ENCODE results near the gene SLC25A43. TPM values are rescaled to one million over a fixed set of nuclear protein-coding genes. Genes with fewer than 3 reads are reported as not detected.

The SLC25A43 gene
- total and polyA plus RNA-seq, 9 of the 15 experiments (the other 6 are each of a cell fraction or from before 2014, with no cell fraction given) = 1.3 to 8.4 (median 4.0) TPM

DNA sequence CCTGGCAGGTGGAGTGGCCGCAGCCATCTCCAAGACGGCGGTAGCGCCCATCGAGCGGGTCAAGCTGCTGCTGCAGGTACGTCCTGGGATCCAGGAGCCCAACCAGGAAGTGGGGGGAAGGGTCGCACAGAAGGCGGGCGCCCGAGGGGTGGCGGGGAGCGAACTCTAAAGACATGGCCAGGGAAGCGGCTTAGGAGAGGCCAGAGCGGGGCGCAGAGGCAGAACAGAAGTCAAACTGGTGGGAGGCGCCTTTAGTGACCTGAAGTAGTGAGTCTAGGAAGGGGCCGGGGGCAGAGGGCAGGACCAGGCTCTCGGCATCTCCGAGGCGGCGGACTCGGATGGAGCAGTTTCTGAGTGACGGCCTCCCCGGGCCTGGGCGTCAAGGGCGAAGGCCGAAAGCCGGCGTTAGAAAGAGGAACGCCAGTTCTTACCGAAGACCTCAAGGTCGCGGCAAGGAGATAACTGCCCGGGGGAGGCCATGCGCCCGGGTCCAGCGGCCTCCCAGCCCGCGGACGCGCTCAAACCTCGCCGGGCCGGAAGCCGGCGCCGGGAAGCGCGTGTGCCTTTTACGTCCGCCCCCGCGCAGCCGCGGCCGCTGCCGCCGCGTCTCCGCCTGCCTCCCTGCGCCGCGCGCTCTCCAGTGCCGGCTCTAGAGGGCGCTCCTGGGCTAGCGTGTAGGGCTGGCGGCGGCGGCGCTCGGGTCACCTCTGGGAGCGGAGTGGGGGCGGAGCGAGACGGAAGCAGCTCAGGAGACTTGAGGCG is 69.6 kb downstream of the SLC25A43 start (continued):
- TF ChIP-seq, protein P1, sequence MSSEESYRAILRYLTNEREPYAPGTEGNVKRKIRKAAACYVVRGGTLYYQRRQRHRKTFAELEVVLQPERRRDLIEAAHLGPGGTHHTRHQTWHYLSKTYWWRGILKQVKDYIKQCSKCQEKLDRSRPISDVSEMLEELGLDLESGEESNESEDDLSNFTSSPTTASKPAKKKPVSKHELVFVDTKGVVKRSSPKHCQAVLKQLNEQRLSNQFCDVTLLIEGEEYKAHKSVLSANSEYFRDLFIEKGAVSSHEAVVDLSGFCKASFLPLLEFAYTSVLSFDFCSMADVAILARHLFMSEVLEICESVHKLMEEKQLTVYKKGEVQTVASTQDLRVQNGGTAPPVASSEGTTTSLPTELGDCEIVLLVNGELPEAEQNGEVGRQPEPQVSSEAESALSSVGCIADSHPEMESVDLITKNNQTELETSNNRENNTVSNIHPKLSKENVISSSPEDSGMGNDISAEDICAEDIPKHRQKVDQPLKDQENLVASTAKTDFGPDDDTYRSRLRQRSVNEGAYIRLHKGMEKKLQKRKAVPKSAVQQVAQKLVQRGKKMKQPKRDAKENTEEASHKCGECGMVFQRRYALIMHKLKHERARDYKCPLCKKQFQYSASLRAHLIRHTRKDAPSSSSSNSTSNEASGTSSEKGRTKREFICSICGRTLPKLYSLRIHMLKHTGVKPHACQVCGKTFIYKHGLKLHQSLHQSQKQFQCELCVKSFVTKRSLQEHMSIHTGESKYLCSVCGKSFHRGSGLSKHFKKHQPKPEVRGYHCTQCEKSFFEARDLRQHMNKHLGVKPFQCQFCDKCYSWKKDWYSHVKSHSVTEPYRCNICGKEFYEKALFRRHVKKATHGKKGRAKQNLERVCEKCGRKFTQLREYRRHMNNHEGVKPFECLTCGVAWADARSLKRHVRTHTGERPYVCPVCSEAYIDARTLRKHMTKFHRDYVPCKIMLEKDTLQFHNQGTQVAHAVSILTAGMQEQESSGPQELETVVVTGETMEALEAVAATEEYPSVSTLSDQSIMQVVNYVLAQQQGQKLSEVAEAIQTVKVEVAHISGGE (CRISPR knock-in tag; IDR thresholded peaks at IDR 0.05) = peak in 2 of 3 experiments; percentile 48 to 85; a peak in 3 of 6 replicates
- TF ChIP-seq GABPB2 (CRISPR knock-in tag; conservative IDR thresholded peaks at IDR 0.05) (no peak), EWSR1 (IDR thresholded peaks at IDR 0.05; ENCODE audit: borderline replicate concordance, low read depth, partially characterized antibody) (no peak), RFX1 (IDR thresholded peaks at IDR 0.05) (no peak), MYC (IDR thresholded peaks at IDR 0.05; ENCODE audit: low read depth, low read length) (peak; percentile 87), MYC (CRISPR knock-in tag; IDR thresholded peaks at IDR 0.05; ENCODE audit: borderline replicate concordance, low read depth) (peak; percentile 73; the same call in 1 of the 2 replicates), RCOR1 (IDR thresholded peaks at IDR 0.05; ENCODE audit: borderline replicate concordance in 1 of 2, low read depth in 2 of 2, low read length in 2 of 2) (peak in 1 of 2 experiments; percentile 70; a peak in 1 of 4 replicates), TEAD4 (IDR thresholded peaks at IDR 0.05; ENCODE audit: low read length) (peak; percentile 17; the same call in 1 of the 2 replicates), TEAD4 (CRISPR knock-in tag; IDR thresholded peaks at IDR 0.05; ENCODE audit: borderline replicate concordance) (no peak), RB1 (IDR thresholded peaks at IDR 0.05; ENCODE audit: low read depth) (peak; percentile 91), CAMTA2 (CRISPR knock-in tag; conservative IDR thresholded peaks at IDR 0.05) (no peak), CREM (IDR thresholded peaks at IDR 0.05; ENCODE audit: low read depth) (peak; percentile 95), ARID1B (IDR thresholded peaks at IDR 0.05) (0 out of 2 replicates have a peak, but pooled peaks have one; percentile 6), POLR2A (conservative IDR thresholded peaks at IDR 0.05) (peak; percentile 78), TEAD1 (CRISPR knock-in tag; IDR thresholded peaks at IDR 0.05) (peak in 1 of 2 experiments; percentile 67; a peak in 1 of 4 replicates), KLF10 (CRISPR knock-in tag; IDR thresholded peaks at IDR 0.05) (no peak)
- TF ChIP-seq, protein P2, sequence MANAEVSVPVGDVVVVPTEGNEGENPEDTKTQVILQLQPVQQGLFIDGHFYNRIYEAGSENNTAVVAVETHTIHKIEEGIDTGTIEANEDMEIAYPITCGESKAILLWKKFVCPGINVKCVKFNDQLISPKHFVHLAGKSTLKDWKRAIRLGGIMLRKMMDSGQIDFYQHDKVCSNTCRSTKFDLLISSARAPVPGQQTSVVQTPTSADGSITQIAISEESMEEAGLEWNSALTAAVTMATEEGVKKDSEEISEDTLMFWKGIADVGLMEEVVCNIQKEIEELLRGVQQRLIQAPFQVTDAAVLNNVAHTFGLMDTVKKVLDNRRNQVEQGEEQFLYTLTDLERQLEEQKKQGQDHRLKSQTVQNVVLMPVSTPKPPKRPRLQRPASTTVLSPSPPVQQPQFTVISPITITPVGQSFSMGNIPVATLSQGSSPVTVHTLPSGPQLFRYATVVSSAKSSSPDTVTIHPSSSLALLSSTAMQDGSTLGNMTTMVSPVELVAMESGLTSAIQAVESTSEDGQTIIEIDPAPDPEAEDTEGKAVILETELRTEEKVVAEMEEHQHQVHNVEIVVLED (CRISPR knock-in tag; IDR thresholded peaks at IDR 0.05) = peak; percentile 89
- TF ChIP-seq, protein P3, sequence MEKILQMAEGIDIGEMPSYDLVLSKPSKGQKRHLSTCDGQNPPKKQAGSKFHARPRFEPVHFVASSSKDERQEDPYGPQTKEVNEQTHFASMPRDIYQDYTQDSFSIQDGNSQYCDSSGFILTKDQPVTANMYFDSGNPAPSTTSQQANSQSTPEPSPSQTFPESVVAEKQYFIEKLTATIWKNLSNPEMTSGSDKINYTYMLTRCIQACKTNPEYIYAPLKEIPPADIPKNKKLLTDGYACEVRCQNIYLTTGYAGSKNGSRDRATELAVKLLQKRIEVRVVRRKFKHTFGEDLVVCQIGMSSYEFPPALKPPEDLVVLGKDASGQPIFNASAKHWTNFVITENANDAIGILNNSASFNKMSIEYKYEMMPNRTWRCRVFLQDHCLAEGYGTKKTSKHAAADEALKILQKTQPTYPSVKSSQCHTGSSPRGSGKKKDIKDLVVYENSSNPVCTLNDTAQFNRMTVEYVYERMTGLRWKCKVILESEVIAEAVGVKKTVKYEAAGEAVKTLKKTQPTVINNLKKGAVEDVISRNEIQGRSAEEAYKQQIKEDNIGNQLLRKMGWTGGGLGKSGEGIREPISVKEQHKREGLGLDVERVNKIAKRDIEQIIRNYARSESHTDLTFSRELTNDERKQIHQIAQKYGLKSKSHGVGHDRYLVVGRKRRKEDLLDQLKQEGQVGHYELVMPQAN (IDR thresholded peaks at IDR 0.05; ENCODE audit: borderline replicate concordance) = peak; percentile 49; the same call in 1 of the 2 replicates
- TF ChIP-seq, protein P4, sequence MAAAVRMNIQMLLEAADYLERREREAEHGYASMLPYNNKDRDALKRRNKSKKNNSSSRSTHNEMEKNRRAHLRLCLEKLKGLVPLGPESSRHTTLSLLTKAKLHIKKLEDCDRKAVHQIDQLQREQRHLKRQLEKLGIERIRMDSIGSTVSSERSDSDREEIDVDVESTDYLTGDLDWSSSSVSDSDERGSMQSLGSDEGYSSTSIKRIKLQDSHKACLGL (CRISPR knock-in tag; IDR thresholded peaks at IDR 0.05; ENCODE audit: borderline replicate concordance, poor library complexity, severe bottlenecking) = no peak
